Measurements from ENCODE around the gene MCU. TPM values are rescaled to one million over a fixed set of nuclear protein-coding genes. Genes with fewer than 3 reads are reported as not detected.

MCU gene
- total and polyA plus RNA-seq, 2 donors (not counting 1 experiment from before 2014, with no cell fraction given) = 40.5 to 77.1 TPM

GRCh38 chr10:72832701-72833100, 140.8 kb downstream of the MCU start:
- Histone ChIP-seq H3K4me1 (ENCODE audit: control insufficient read depth, extremely low read depth, insufficient read depth, low read length) (peaks cover 10% of the 10 kb centered on the region), H3K79me2 (ENCODE audit: control insufficient read depth, insufficient read depth, low read length) (no peaks in the 10 kb centered on the region), H4K20me1 (ENCODE audit: control insufficient read depth, extremely low read depth, insufficient read depth, low read length) (no peaks in the 10 kb centered on the region), H3K4me3 (replicated peaks in 1 of 4; ENCODE audit: control extremely low read depth in 1 of 4, insufficient read depth in 1 of 4, low read depth in 3 of 4, low read length in 4 of 4) (no peak overlapping the region), H3K9ac (ENCODE audit: insufficient read depth, low read length) (no peak overlapping the region), H3K27ac (ENCODE audit: insufficient read depth, low read length) (no peak overlapping the region), H3K36me3 (ENCODE audit: control insufficient read depth, insufficient read depth, low read length) (no peaks in the 10 kb centered on the region), H3K27me3 (ENCODE audit: control insufficient read depth, insufficient read depth, low read length) (no peaks in the 10 kb centered on the region), H3K4me2 (ENCODE audit: extremely low read depth, insufficient read depth, low read length) (peak overlapping the region; percentile 72), H3K9me3 (ENCODE audit: control insufficient read depth, insufficient read depth, low read depth, low read length) (no peaks in the 10 kb centered on the region), H2AFZ (ENCODE audit: low read length) (no peak overlapping the region)
- peak in 1 of 2 donors; percentile 44 for DNase-seq (ENCODE audit: low read depth in 2 of 2)
- no peak for TF ChIP-seq CTCF (conservative IDR thresholded peaks at IDR 0.05 in 1 of 2, IDR thresholded peaks at IDR 0.05 in 1 of 2; ENCODE audit: low read depth in 1 of 2, low read length in 2 of 2)
- no peak for TF ChIP-seq EZH2 (IDR thresholded peaks at IDR 0.05; ENCODE audit: low read length, missing control alignments)

GRCh38 chr10:72834183-72834825, 142.4 kb downstream of the MCU start:
- Histone ChIP-seq H3K4me3 (replicated peaks in 1 of 4; ENCODE audit: control extremely low read depth in 1 of 4, insufficient read depth in 1 of 4, low read depth in 3 of 4, low read length in 4 of 4) (no peak overlapping the region), H3K4me1 (ENCODE audit: control insufficient read depth, extremely low read depth, insufficient read depth, low read length) (peaks cover 10% of the 10 kb centered on the region), H3K9me3 (ENCODE audit: control insufficient read depth, insufficient read depth, low read depth, low read length) (no peaks in the 10 kb centered on the region), H2AFZ (ENCODE audit: low read length) (no peak overlapping the region), H3K27ac (ENCODE audit: insufficient read depth, low read length) (no peak overlapping the region), H3K79me2 (ENCODE audit: control insufficient read depth, insufficient read depth, low read length) (no peaks in the 10 kb centered on the region), H3K4me2 (ENCODE audit: extremely low read depth, insufficient read depth, low read length) (no peak overlapping the region), H3K36me3 (ENCODE audit: control insufficient read depth, insufficient read depth, low read length) (no peaks in the 10 kb centered on the region), H3K9ac (ENCODE audit: insufficient read depth, low read length) (no peak overlapping the region), H4K20me1 (ENCODE audit: control insufficient read depth, extremely low read depth, insufficient read depth, low read length) (no peaks in the 10 kb centered on the region), H3K27me3 (ENCODE audit: control insufficient read depth, insufficient read depth, low read length) (no peaks in the 10 kb centered on the region)
- DNase-seq (ENCODE audit: low read depth in 2 of 2) = peak; percentile 62 to 84
- TF ChIP-seq CTCF (conservative IDR thresholded peaks at IDR 0.05 in 1 of 2, IDR thresholded peaks at IDR 0.05 in 1 of 2; ENCODE audit: low read depth in 1 of 2, low read length in 2 of 2) = peak; percentile 64 to 77
- no peak for TF ChIP-seq EZH2 (IDR thresholded peaks at IDR 0.05; ENCODE audit: low read length, missing control alignments)

DNA sequence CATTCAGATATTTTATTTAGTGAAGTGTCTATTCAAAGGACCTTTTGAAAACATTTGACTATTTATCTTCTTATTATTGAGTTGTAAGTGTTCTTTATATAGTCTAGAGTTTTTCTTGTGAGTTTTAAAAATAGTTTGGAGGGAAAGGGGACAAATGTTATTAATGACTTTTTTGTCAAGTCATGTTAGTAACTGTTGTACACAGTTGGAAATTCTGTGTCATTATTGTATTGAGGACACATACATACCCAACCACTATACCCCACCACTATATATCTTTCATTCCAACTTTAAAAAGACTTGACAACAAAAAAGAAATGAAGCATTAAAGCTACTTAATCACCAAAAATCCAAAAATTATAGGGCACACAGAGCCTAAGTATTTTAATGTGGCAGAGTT, 148.4 kb downstream of the MCU start:
- Histone ChIP-seq H2AFZ (ENCODE audit: low read length) (no peak overlapping the region), H3K4me1 (ENCODE audit: control insufficient read depth, extremely low read depth, insufficient read depth, low read length) (no peaks in the 10 kb centered on the region), H3K4me3 (replicated peaks in 1 of 4; ENCODE audit: control extremely low read depth in 1 of 4, insufficient read depth in 1 of 4, low read depth in 3 of 4, low read length in 4 of 4) (no peak overlapping the region), H3K9ac (ENCODE audit: insufficient read depth, low read length) (no peak overlapping the region), H4K20me1 (ENCODE audit: control insufficient read depth, extremely low read depth, insufficient read depth, low read length) (no peaks in the 10 kb centered on the region), H3K79me2 (ENCODE audit: control insufficient read depth, insufficient read depth, low read length) (no peaks in the 10 kb centered on the region), H3K36me3 (ENCODE audit: control insufficient read depth, insufficient read depth, low read length) (no peaks in the 10 kb centered on the region), H3K27ac (ENCODE audit: insufficient read depth, low read length) (no peak overlapping the region), H3K27me3 (ENCODE audit: control insufficient read depth, insufficient read depth, low read length) (no peaks in the 10 kb centered on the region), H3K4me2 (ENCODE audit: extremely low read depth, insufficient read depth, low read length) (no peak overlapping the region), H3K9me3 (ENCODE audit: control insufficient read depth, insufficient read depth, low read depth, low read length) (no peaks in the 10 kb centered on the region)
- no peak for TF ChIP-seq EZH2 (IDR thresholded peaks at IDR 0.05; ENCODE audit: low read length, missing control alignments)
- no peak for TF ChIP-seq CTCF (conservative IDR thresholded peaks at IDR 0.05 in 1 of 2, IDR thresholded peaks at IDR 0.05 in 1 of 2; ENCODE audit: low read depth in 1 of 2, low read length in 2 of 2)
- no peak for DNase-seq (ENCODE audit: low read depth in 2 of 2)

Data from fibroblast of lung (primary cell).